Osteocyte (in vitro differentiated cells): Measurements from ENCODE around the gene WDR35. TPM values are rescaled to one million over a fixed set of nuclear protein-coding genes. Genes with fewer than 3 reads are reported as not detected.

ENCODE experiments used
- DNase-seq: peaks from one replicate; pipeline ENCODE4 v3.0.0; 2021; ENCODE audit warnings: mixed read lengths; ENCODE audit not compliant: unreplicated experiment; ENCODE audit errors: extremely low spot score
- H3K27ac Mint-ChIP-seq: one replicate; pipeline ENCODE4 v1.8.0; 2021; ENCODE audit warnings: mild to moderate bottlenecking, mixed read lengths; ENCODE audit not compliant: unreplicated experiment
- H3K27me3 Mint-ChIP-seq: one replicate; pipeline ENCODE4 v1.8.0; 2021; ENCODE audit warnings: mixed read lengths; ENCODE audit not compliant: unreplicated experiment
- H3K36me3 Mint-ChIP-seq: one replicate; pipeline ENCODE4 v1.8.0; 2021; ENCODE audit warnings: mixed read lengths; ENCODE audit not compliant: unreplicated experiment
- H3K4me1 Mint-ChIP-seq: one replicate; pipeline ENCODE4 v1.8.0; 2021; ENCODE audit warnings: mixed read lengths; ENCODE audit not compliant: unreplicated experiment
- H3K4me3 Mint-ChIP-seq: one replicate; pipeline ENCODE4 v1.8.0; 2021; ENCODE audit warnings: mild to moderate bottlenecking, moderate library complexity, mixed read lengths; ENCODE audit not compliant: unreplicated experiment
- H3K9me3 Mint-ChIP-seq: one replicate; pipeline ENCODE4 v1.8.0; 2021; ENCODE audit warnings: mixed read lengths; ENCODE audit not compliant: unreplicated experiment
- CTCF ChIP-seq: fragments of 200-600 bp; sonication (generic); IDR thresholded peaks from 2 replicates; pipeline ENCODE4 v1.5.0; 2021; ENCODE audit warnings: antibody characterized with exemption, mild to moderate bottlenecking, moderate library complexity
- total RNA-seq: library from RNA; stranded (reverse); gene quantifications from 2 replicates; pipeline ENCODE4 v1.2.1, GENCODE V29; 2021

WDR35 gene
- total RNA-seq, 1 donor from 2014 or later: 11.0 TPM

- Mint-ChIP-seq H3K4me3 (no peak overlapping the region), H3K4me1 (peaks cover 15% of the 10 kb centered on the region), H3K27ac (no peak overlapping the region), H3K36me3 (no peaks in the 10 kb centered on the region), H3K27me3 (no peaks in the 10 kb centered on the region), H3K9me3 (no peaks in the 10 kb centered on the region)
- TF ChIP-seq CTCF: no peak
- no peak for DNase-seq
These were observed 3.8 kb upstream of the WDR35 start for GRCh38 chr2:19993731-19994130.

GRCh38 chr2:19991895-19992294 is 2.0 kb upstream of the WDR35 start:
- H3K4me3 Mint-ChIP-seq: no peak overlapping the region
- H3K9me3 Mint-ChIP-seq: no peaks in the 10 kb centered on the region
- H3K4me1 Mint-ChIP-seq: peaks cover 20% of the 10 kb centered on the region
- no peak for DNase-seq
- H3K36me3 Mint-ChIP-seq: peaks cover 3% of the 10 kb centered on the region
- no peak for TF ChIP-seq CTCF
- H3K27ac Mint-ChIP-seq: no peak overlapping the region
- no peaks in the 10 kb centered on the region for H3K27me3 Mint-ChIP-seq

- H3K27me3 Mint-ChIP-seq: no peaks in the 10 kb centered on the region
- DNase-seq: no peak
- H3K4me1 Mint-ChIP-seq: peaks cover 22% of the 10 kb centered on the region
- peak overlapping the region; percentile 92 for H3K27ac Mint-ChIP-seq
- no peaks in the 10 kb centered on the region for H3K9me3 Mint-ChIP-seq
- peaks cover 7% of the 10 kb centered on the region for H3K36me3 Mint-ChIP-seq
- TF ChIP-seq CTCF: no peak
- peak overlapping the region; percentile 93 for H3K4me3 Mint-ChIP-seq
These were observed 467 bp upstream of the WDR35 start for GRCh38 chr2:19990416-19990728.

GRCh38 chr2:19989342-19989666 is 601 bp downstream of the WDR35 start:
- H3K4me3 Mint-ChIP-seq: peak overlapping the region; percentile 93
- peaks cover 22% of the 10 kb centered on the region for H3K4me1 Mint-ChIP-seq
- H3K9me3 Mint-ChIP-seq: no peaks in the 10 kb centered on the region
- H3K27me3 Mint-ChIP-seq: no peaks in the 10 kb centered on the region
- TF ChIP-seq CTCF: no peak
- no peak for DNase-seq
- H3K27ac Mint-ChIP-seq: peak overlapping the region; percentile 92
- peaks cover 9% of the 10 kb centered on the region for H3K36me3 Mint-ChIP-seq

GRCh38 chr2:19988600-19988999 is 1.3 kb downstream of the WDR35 start:
- H3K27me3 Mint-ChIP-seq: no peaks in the 10 kb centered on the region
- peaks cover 22% of the 10 kb centered on the region for H3K4me1 Mint-ChIP-seq
- H3K27ac Mint-ChIP-seq: peak overlapping the region; percentile 92
- DNase-seq: no peak
- peak overlapping the region; percentile 93 for H3K4me3 Mint-ChIP-seq
- no peak for TF ChIP-seq CTCF
- H3K36me3 Mint-ChIP-seq: peaks cover 12% of the 10 kb centered on the region
- H3K9me3 Mint-ChIP-seq: no peaks in the 10 kb centered on the region
